Natural killer cell (primary cell): ENCODE results near the gene UNC93A. TPM values are rescaled to one million over a fixed set of nuclear protein-coding genes. Genes with fewer than 3 reads are reported as not detected.

Experiments used
- ATAC-seq, 3 donors: fragments of 150-1000 bp in 2 of 3; fragments of 200-7000 bp in 1 of 3; cut with Tn5 transposase; 1 replicate in 1 of 3; 2 replicates in 2 of 3; pipeline ENCODE4 v1.10.0; 2021; ENCODE audit warnings: mild to moderate bottlenecking in 2 of 3, moderate library complexity in 2 of 3
- DNase-seq, 2 donors: peaks; one replicate each; pipeline versions ENCODE4 v3.0.0 to v3.0.0-alpha.2; 2013 to 2021; ENCODE audit warnings: mixed read lengths in 1 of 2
- H3K27ac ChIP-seq: one replicate; pipeline ENCODE4 v1.5.1; 2013; ENCODE audit warnings: mild to moderate bottlenecking, low read length
- H3K27me3 ChIP-seq: one replicate; pipeline ENCODE4 v1.6.1; 2013; ENCODE audit warnings: low read length; ENCODE audit not compliant: control insufficient read depth, insufficient read depth
- H3K36me3 ChIP-seq: one replicate; pipeline ENCODE4 v1.6.1; 2013; ENCODE audit warnings: low read length; ENCODE audit not compliant: control insufficient read depth, insufficient read depth
- H3K4me1 ChIP-seq: one replicate; pipeline ENCODE4 v1.6.1; 2013; ENCODE audit warnings: low read length; ENCODE audit not compliant: control insufficient read depth, insufficient read depth
- H3K4me3 ChIP-seq: one replicate; pipeline ENCODE4 v1.5.1; 2013; ENCODE audit warnings: low read length
- H3K9me3 ChIP-seq: one replicate; pipeline ENCODE4 v1.6.1; 2013; ENCODE audit warnings: low read length; ENCODE audit not compliant: control insufficient read depth, insufficient read depth
- H3K27ac Mint-ChIP-seq, 2 donors: one replicate each; pipeline ENCODE4 v1.8.0; 2022; ENCODE audit warnings: mild to moderate bottlenecking in 2 of 2, mixed read lengths in 2 of 2, moderate library complexity in 1 of 2
- H3K27me3 Mint-ChIP-seq, 2 donors: one replicate each; pipeline ENCODE4 v1.8.0; 2022; ENCODE audit warnings: low read depth in 2 of 2, mixed read lengths in 2 of 2
- H3K36me3 Mint-ChIP-seq: one replicate; pipeline ENCODE4 v1.8.0; 2022; ENCODE audit warnings: mixed read lengths
- H3K4me1 Mint-ChIP-seq, 2 donors: one replicate each; pipeline ENCODE4 v1.8.0; 2022; ENCODE audit warnings: mixed read lengths in 2 of 2
- H3K4me3 Mint-ChIP-seq: one replicate; pipeline ENCODE4 v1.8.0; 2022; ENCODE audit warnings: mild to moderate bottlenecking, moderate library complexity, mixed read lengths
- H3K9me3 Mint-ChIP-seq, 2 donors: one replicate each; pipeline ENCODE4 v1.8.0; 2022; ENCODE audit warnings: mixed read lengths in 2 of 2
- CTCF ChIP-seq: fragments of 200-600 bp; IDR thresholded peaks from one replicate; pipeline ENCODE4 v1.8.0; 2022; ENCODE audit warnings: antibody characterized with exemption
- WGBS: methylation state at CpG from one replicate; pipeline ENCODE4 v1.1.7; 2013; ENCODE audit warnings: missing lambda C conversion rate; ENCODE audit not compliant: insufficient coverage; 5-methylcytosine and 5-hydroxymethylcytosine counted together
- intact Hi-C: fragments of 100-400 bp; cut with micrococcal nuclease; formaldehyde crosslinking; loops from one replicate; pipeline ENCODE4 v1.14.2; 2022
- total RNA-seq, 4 donors: library from RNA; stranded (reverse); fragments of 120-200 nt in 1 of 4; gene quantifications; one replicate each; pipeline versions ENCODE4 v1.2.3 to v1.2.4, GENCODE V29; 2013 to 2022

UNC93A gene
- total RNA-seq, 3 donors from 2014 or later (not counting 1 experiment from before 2014, with no cell fraction given), result not detected

GRCh38 chr6:167300902-167301777, 10.0 kb downstream of the UNC93A start:
- intact Hi-C loops, result no loop called here
- Mint-ChIP-seq H3K27me3 (peaks cover 0 to 4% of the 10 kb centered on the region in 2 donors), H3K9me3 (no peaks in the 10 kb centered on the region), H3K36me3 (no peaks in the 10 kb centered on the region), H3K4me1 (no peaks in the 10 kb centered on the region), H3K27ac (no peak overlapping the region), H3K4me3 (no peak overlapping the region)
- DNase-seq (no peak), ATAC-seq (no peak)
- H3K9me3 ChIP-seq, result no peaks in the 10 kb centered on the region
- H3K36me3 ChIP-seq, result no peaks in the 10 kb centered on the region
- no peaks in the 10 kb centered on the region for H3K4me1 ChIP-seq
- no peak overlapping the region for H3K27ac ChIP-seq
- 88% methylated on average over 8 of the region's 9 CpGs for WGBS
- no peak overlapping the region for H3K4me3 ChIP-seq
- no peak for TF ChIP-seq CTCF
- no peaks in the 10 kb centered on the region for H3K27me3 ChIP-seq

- TF ChIP-seq CTCF, result no peak
- ATAC-seq, result no peak
- 84% methylated on average over 9 of the region's 9 CpGs for WGBS
- DNase-seq, result no peak
- Mint-ChIP-seq H3K4me1 (no peaks in the 10 kb centered on the region), H3K36me3 (no peaks in the 10 kb centered on the region), H3K9me3 (no peaks in the 10 kb centered on the region), H3K27ac (no peak overlapping the region), H3K27me3 (peaks cover 0 to 4% of the 10 kb centered on the region in 2 donors), H3K4me3 (no peak overlapping the region)
- Histone ChIP-seq H3K4me1 (no peaks in the 10 kb centered on the region), H3K27me3 (no peaks in the 10 kb centered on the region), H3K36me3 (no peaks in the 10 kb centered on the region), H3K4me3 (no peak overlapping the region), H3K9me3 (no peaks in the 10 kb centered on the region), H3K27ac (no peak overlapping the region)
- intact Hi-C loops, result no loop called here
These were observed 11.0 kb downstream of the UNC93A start for GRCh38 chr6:167302074-167302473.

- Histone ChIP-seq H3K36me3 (no peaks in the 10 kb centered on the region), H3K27me3 (no peaks in the 10 kb centered on the region), H3K9me3 (no peaks in the 10 kb centered on the region), H3K27ac (no peak overlapping the region), H3K4me3 (no peak overlapping the region), H3K4me1 (no peaks in the 10 kb centered on the region)
- 83% methylated on average over 13 of the region's 13 CpGs for WGBS
- Mint-ChIP-seq H3K36me3 (no peaks in the 10 kb centered on the region), H3K4me3 (no peak overlapping the region), H3K27ac (no peak overlapping the region), H3K27me3 (peaks cover 0 to 4% of the 10 kb centered on the region in 2 donors), H3K4me1 (no peaks in the 10 kb centered on the region), H3K9me3 (no peaks in the 10 kb centered on the region)
- ATAC-seq (no peak), DNase-seq (no peak)
- TF ChIP-seq CTCF, result no peak
- intact Hi-C loops, result no loop called here
These were observed 11.7 kb downstream of the UNC93A start for GRCh38 chr6:167302796-167303195.
